Activated T-cell treated with anti-CD3 and anti-CD28 coated beads, Interleukin-2, amount 50 U/mL, for 4 hours (primary cell): ENCODE measurements around the gene PDPN. TPM values are rescaled to one million over a fixed set of nuclear protein-coding genes. Genes with fewer than 3 reads are reported as not detected.

Experiments
- ATAC-seq, 2 donors: fragments of 200-7000 bp; cut with Tn5 transposase; one replicate each; pipeline ENCODE4 v1.10.0; 2021
- DNase-seq: peaks from one replicate; pipeline ENCODE4 v3.0.0-alpha.2; 2020
- H3K27me3 Mint-ChIP-seq: one replicate; pipeline ENCODE4 v1.8.0; 2021; ENCODE audit warnings: low read depth, mixed read lengths
- H3K36me3 Mint-ChIP-seq: one replicate; pipeline ENCODE4 v1.8.0; 2022; ENCODE audit warnings: mixed read lengths; ENCODE audit not compliant: insufficient read depth
- H3K4me1 Mint-ChIP-seq: one replicate; pipeline ENCODE4 v1.8.0; 2021; ENCODE audit warnings: low read depth, mixed read lengths
- H3K4me3 Mint-ChIP-seq: one replicate; pipeline ENCODE4 v1.8.0; 2021; ENCODE audit warnings: mild to moderate bottlenecking, moderate library complexity, mixed read lengths
- H3K9me3 Mint-ChIP-seq: one replicate; pipeline ENCODE4 v1.8.0; 2021; ENCODE audit warnings: mixed read lengths
- total RNA-seq, 3 donors: library from RNA; stranded (reverse); gene quantifications; one replicate each; pipeline ENCODE4 v1.2.1, GENCODE V29; 2021

Gene PDPN
- total RNA-seq, 3 donors from 2014 or later = 0.46 TPM; not detected in 2

DNA sequence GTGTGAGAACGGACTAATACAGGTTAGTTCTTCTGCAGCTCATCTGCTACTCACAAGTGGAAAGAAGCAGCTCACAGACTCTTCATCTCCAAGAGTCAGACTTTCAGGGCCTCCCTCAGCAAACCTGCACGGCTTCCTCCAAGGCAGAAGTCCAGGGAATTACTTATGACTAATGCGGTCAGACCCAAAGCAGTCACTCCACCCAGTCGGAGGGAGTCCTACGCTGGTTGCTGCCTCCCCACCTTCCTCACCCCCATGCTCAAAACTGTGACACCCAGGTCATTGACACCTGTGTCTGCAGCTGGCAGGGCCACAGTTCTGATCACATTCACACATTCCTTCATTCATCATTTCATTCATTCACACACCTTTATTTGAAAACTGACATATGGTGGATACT lies 77.9 kb downstream of the PDPN start:
- Mint-ChIP-seq H3K9me3 (peaks cover 4% of the 10 kb centered on the region), H3K36me3 (peaks cover 3% of the 10 kb centered on the region), H3K27me3 (peaks cover 6% of the 10 kb centered on the region), H3K4me3 (no peak overlapping the region), H3K4me1 (peaks cover 8% of the 10 kb centered on the region)
- DNase-seq (no peak), ATAC-seq (no peak)

DNA sequence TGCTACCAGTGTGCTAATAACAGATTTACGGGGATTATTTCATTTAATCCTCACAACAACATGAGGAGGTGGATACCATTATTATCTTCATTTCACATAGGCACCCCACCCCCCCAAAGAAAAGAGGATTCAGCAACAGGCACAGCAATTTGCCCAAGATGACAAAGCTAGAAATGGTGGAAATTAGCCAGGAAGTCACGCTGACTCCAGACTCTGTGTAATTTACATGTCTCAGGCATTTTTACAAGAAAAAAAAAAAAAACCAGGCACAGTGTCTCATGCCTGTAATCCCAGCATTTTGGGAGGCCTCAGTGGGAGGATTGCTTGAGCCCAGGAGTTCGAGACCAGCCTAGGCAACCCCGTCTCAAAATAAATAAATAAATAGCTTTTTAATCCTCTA lies 78.9 kb downstream of the PDPN start:
- peaks cover 8% of the 10 kb centered on the region for H3K4me1 Mint-ChIP-seq
- H3K27me3 Mint-ChIP-seq = peaks cover 5% of the 10 kb centered on the region
- no peak for ATAC-seq
- peaks cover 3% of the 10 kb centered on the region for H3K36me3 Mint-ChIP-seq
- no peak overlapping the region for H3K4me3 Mint-ChIP-seq
- peaks cover 4% of the 10 kb centered on the region for H3K9me3 Mint-ChIP-seq
- no peak for DNase-seq

DNA sequence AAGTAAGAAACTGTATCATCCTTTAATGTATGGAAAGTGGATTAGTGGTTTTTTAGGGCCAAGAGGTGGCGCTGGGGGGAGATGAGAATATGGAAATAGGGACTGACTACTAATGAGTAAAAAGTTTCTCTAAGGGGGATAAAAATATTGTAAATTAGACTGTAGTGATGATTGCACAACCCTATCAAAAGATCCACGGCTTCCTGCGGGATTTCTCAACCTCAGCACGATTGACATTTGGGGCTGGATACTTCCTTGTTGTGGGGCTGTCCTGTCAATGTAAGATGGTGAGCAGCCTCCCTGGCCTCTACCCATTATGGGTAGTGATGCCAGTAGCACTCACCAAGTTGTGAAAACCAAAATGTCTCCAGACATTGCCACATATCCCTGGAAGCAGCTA lies 80.3 kb downstream of the PDPN start:
- no peak for ATAC-seq
- no peak for DNase-seq
- H3K27me3 Mint-ChIP-seq = peaks cover 5% of the 10 kb centered on the region
- H3K9me3 Mint-ChIP-seq = peaks cover 4% of the 10 kb centered on the region
- peaks cover 3% of the 10 kb centered on the region for H3K36me3 Mint-ChIP-seq
- no peak overlapping the region for H3K4me3 Mint-ChIP-seq
- H3K4me1 Mint-ChIP-seq = peaks cover 8% of the 10 kb centered on the region

DNA sequence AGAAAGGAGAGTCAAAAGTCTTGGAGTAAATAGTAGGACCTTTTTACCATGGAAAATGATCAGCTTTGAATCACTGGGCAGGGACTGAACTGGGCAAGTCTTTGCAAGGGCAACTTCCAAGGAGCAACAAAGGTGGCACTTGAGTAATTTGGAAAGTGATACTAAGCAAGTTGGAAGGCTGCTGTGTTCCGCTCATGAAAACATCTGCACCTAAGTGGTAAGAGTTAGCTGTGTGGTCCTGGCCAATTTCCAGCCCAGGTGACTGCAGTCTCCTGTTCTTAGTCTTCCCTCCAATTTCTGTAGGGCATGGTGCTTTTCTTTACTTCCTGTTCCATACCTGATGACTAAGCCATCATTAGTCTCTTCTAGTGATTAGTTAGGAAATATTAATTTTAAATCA lies 80.8 kb downstream of the PDPN start:
- peaks cover 2% of the 10 kb centered on the region for H3K27me3 Mint-ChIP-seq
- DNase-seq (no peak), ATAC-seq (no peak)
- peaks cover under 1% of the 10 kb centered on the region for H3K9me3 Mint-ChIP-seq
- H3K4me1 Mint-ChIP-seq = peaks cover 8% of the 10 kb centered on the region
- peaks cover under 1% of the 10 kb centered on the region for H3K36me3 Mint-ChIP-seq
- no peak overlapping the region for H3K4me3 Mint-ChIP-seq

DNA sequence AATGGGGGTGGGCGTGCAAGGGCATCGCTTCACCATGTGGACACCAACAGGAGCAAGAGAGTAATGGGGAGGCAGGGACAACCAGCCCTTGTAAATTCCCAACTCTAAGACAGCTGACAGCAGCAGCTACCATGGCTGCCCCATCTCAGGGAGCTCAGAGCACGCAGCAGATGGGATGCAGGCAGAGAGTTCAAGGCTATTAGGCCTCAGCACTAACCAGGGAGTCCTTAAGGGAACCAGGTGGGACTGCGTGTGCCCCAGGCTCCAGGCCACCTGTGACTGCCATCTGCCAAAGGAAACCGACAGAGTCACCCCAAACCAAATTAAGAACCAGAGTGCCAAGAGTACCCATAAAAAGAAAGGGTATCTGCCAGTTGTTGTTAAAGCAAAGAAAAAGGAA lies 82.7 kb downstream of the PDPN start:
- no peaks in the 10 kb centered on the region for H3K9me3 Mint-ChIP-seq
- DNase-seq (no peak), ATAC-seq (no peak)
- no peak overlapping the region for H3K4me3 Mint-ChIP-seq
- H3K27me3 Mint-ChIP-seq = peaks cover 2% of the 10 kb centered on the region
- H3K36me3 Mint-ChIP-seq = no peaks in the 10 kb centered on the region
- H3K4me1 Mint-ChIP-seq = peaks cover 8% of the 10 kb centered on the region

Other genes with a start within 250 kb of the PDPN start
- gene PRAMEF14, start 236.7 kb upstream of the PDPN start, total RNA-seq = not detected
- gene PRAMEF19, start 211.9 kb upstream of the PDPN start, total RNA-seq = not detected
- gene PRAMEF17, start 194.2 kb upstream of the PDPN start, total RNA-seq = not detected
- gene PRAMEF20, start 173.4 kb upstream of the PDPN start, total RNA-seq = not detected
- gene LRRC38, start 69.8 kb upstream of the PDPN start, total RNA-seq = not detected
- gene PRDM2, start 116.4 kb downstream of the PDPN start, total RNA-seq = 10 to 100 TPM; 39.7 to 44.5 (median 43.2) TPM